Suppressor macrophage treated with lipopolysaccharide for 1 hour (primary cell): Measurements from ENCODE around the gene KHDRBS2.
A peak's percentile ranks its signal among the peaks of the same experiment; 100 is the strongest.

Source experiments
- DNase-seq, 3 donors: peaks; one replicate each; pipeline ENCODE4 v3.0.0-alpha.2; 2020 to 2022

The KHDRBS2 gene

GRCh38 chr6:62174548-62174947 is 111.5 kb downstream of the KHDRBS2 start:
- DNase-seq: no peak

- no peak for DNase-seq
Observed at GRCh38 chr6:62167736-62168135, 118.3 kb downstream of the KHDRBS2 start.

- DNase-seq: no peak
Observed at GRCh38 chr6:62162858-62163257, 123.2 kb downstream of the KHDRBS2 start.

GRCh38 chr6:62152796-62153195 is 133.2 kb downstream of the KHDRBS2 start:
- DNase-seq: peak in 2 of 3 donors; percentile 1 to 11

- DNase-seq: peak; percentile 59 to 61 (median 60)
Observed at GRCh38 chr6:62150048-62150663, 135.9 kb downstream of the KHDRBS2 start.

- peak; percentile 2 to 41 (median 13) for DNase-seq
Observed at GRCh38 chr6:62146954-62147853, 138.8 kb downstream of the KHDRBS2 start.

GRCh38 chr6:62129127-62129526 is 156.9 kb downstream of the KHDRBS2 start:
- no peak for DNase-seq

- DNase-seq: no peak
Observed at GRCh38 chr6:62119401-62119800, 166.6 kb downstream of the KHDRBS2 start.

GRCh38 chr6:62103186-62103859 is 182.7 kb downstream of the KHDRBS2 start:
- no peak for DNase-seq

- DNase-seq: no peak
Observed at GRCh38 chr6:62102387-62102786, 183.6 kb downstream of the KHDRBS2 start.

GRCh38 chr6:62090442-62091229 is 195.4 kb downstream of the KHDRBS2 start:
- DNase-seq: no peak

- DNase-seq: no peak
Observed at GRCh38 chr6:62089781-62090180, 196.2 kb downstream of the KHDRBS2 start.

GRCh38 chr6:62086047-62086446 is 200.0 kb downstream of the KHDRBS2 start:
- no peak for DNase-seq

- no peak for DNase-seq
Observed at GRCh38 chr6:62075869-62076268, 210.2 kb downstream of the KHDRBS2 start.

GRCh38 chr6:62059901-62060300 is 226.1 kb downstream of the KHDRBS2 start:
- no peak for DNase-seq

- no peak for DNase-seq
Observed at GRCh38 chr6:62057300-62057699, 228.7 kb downstream of the KHDRBS2 start.

GRCh38 chr6:62045502-62045901 is 240.5 kb downstream of the KHDRBS2 start:
- no peak for DNase-seq

- DNase-seq: no peak
Observed at GRCh38 chr6:62043084-62043483, 242.9 kb downstream of the KHDRBS2 start.

GRCh38 chr6:62042429-62042828 is 243.6 kb downstream of the KHDRBS2 start:
- no peak for DNase-seq

GRCh38 chr6:62039605-62040004 is 246.4 kb downstream of the KHDRBS2 start:
- peak in 1 of 3 donors; percentile 0 for DNase-seq

- DNase-seq: peak in 1 of 3 donors; percentile 0
Observed at GRCh38 chr6:62037445-62037844, 248.6 kb downstream of the KHDRBS2 start.

- DNase-seq: no peak
Observed at GRCh38 chr6:62035952-62036351, 250.1 kb downstream of the KHDRBS2 start.

- no peak for DNase-seq
Observed at GRCh38 chr6:62013719-62014118, 272.3 kb downstream of the KHDRBS2 start.
